Stimulated activated CD8-positive, alpha-beta memory T cell treated with anti-CD3 and anti-CD28 coated beads, Interleukin-4, amount 100 ng/mL, for 48 hours (primary cell): ENCODE measurements around the gene BPIFB6.

Experiments used
- DNase-seq: peaks from one replicate; pipeline ENCODE4 v3.0.0-alpha.2; 2020

The BPIFB6 gene

GRCh38 chr20:33002087-33002808, 29.2 kb upstream of the BPIFB6 start:
- no peak for DNase-seq

GRCh38 chr20:33004141-33004751, 27.2 kb upstream of the BPIFB6 start, which contains the start of gene SUN5:
SUN5 (minus strand) TSS chr20:33004433; CDS start chr20:33004340, 93 bp downstream.
- DNase-seq, result no peak

DNA sequence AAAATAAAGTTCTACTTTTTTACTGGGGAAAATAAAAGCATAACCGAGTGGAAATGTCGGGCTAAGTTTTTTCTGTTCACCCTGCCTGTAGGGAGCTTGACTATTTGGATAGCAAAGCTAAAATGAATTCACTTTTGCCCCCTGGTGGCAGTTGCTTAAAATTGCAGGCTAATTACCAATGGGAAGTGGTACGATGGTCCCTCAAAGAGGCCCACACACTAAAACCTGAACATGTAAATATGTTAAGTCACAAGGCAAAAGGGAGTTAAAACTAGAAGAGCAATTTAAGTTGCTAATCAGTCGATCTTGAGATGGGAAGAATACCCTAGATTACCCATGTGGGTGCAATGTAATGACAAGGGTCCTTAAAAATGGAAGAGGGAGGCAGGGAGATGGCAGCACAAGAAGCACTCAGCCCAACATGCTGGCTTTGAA, 26.3 kb upstream of the BPIFB6 start:
- peak; percentile 40 for DNase-seq

DNA sequence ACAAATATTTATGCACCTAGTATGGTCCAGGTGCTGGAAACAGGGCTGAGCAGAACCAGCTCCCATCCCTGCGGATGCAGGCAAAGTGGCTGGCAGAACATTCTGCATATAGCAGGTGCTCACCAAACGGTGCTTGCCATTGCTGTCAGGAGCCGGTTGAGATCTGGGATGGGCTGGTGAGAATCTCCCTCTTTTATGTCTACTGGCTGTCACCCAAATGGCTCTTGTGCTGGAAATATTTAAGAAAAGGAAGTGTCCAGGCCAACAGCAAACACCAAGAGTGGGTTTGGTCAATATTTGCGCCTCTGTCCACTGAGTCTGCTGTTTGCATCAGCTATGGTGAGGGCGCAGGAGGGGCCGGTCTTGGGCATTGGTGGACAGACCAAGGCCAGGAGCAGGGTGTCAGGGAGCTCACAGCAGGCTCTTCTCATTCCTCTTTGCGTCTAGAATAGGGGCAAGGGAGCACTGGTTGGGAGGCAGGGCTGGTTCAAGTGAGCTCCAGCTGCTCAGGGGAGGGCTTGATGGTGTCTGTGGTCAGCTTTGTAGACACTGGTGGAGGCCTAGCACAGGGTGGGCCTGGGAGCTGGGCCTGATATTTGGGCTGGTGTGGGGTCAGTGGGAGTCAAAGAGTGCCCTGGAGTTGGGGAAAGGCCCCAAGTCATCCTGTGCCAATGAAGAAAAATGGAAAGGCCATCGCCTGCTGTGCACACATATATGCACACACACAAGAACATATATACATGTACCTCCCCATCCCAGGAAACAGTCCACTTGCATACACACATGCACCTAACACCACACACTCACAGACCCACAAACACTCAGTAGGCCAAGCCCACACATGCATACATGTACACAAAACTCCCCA, 25.3 kb upstream of the BPIFB6 start:
- no peak for DNase-seq

- no peak for DNase-seq
Measured at GRCh38 chr20:33006776-33007375, 24.6 kb upstream of the BPIFB6 start.

- DNase-seq, result no peak
Measured at GRCh38 chr20:33007376-33008335, 23.8 kb upstream of the BPIFB6 start, which contains the start of gene BPIFB2. BPIFB2 (plus strand) TSS chr20:33007704; CDS start chr20:33008575, 871 bp downstream.

- no peak for DNase-seq
Measured at GRCh38 chr20:33008336-33009213, 22.9 kb upstream of the BPIFB6 start.

DNA sequence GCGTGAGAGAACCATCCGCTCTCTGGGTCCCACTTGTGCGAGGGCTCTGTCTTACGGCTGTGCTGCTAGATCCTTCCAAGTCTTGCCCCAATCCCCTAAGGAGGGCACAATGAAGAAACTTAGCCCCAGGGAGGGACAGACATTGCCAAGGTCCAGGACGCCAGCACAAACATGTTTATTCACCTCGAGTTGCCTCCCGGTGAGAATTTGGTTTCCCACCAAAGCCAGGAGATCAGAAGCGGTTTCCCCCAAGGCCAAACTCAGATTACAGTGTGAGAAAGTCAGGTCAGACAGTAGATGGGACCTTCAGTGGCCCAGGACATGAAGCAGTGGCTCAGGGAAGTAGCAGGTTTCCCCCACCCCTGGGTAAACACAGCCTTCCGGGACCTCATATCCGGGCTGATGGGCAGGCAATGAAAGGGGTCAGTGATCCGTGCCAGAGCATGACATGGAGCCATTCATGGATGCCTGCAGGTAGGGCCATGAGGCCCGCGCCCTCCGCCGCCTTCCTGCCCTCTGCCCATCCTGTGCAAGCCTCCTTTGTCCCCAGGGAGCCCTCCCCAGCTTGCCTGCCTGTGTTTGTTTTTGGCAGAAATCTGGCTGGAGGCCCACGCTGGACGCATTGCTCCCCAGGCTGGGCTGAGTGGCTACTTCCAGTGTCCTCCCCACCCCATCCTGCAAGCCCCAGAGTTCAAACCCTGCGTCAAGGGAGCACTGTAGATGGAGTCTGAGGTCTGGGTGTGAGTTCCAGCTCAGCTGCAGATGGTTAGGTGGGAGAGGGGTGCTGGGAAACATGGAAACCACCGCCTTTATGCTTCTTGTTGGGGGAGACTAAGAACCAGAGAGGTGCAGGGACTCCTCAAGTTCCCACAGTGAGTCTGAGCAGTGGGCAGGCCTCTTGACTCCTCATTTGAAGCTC, 22.0 kb upstream of the BPIFB6 start:
- no peak for DNase-seq

GRCh38 chr20:33010133-33010504, 21.3 kb upstream of the BPIFB6 start:
- DNase-seq, result no peak

DNA sequence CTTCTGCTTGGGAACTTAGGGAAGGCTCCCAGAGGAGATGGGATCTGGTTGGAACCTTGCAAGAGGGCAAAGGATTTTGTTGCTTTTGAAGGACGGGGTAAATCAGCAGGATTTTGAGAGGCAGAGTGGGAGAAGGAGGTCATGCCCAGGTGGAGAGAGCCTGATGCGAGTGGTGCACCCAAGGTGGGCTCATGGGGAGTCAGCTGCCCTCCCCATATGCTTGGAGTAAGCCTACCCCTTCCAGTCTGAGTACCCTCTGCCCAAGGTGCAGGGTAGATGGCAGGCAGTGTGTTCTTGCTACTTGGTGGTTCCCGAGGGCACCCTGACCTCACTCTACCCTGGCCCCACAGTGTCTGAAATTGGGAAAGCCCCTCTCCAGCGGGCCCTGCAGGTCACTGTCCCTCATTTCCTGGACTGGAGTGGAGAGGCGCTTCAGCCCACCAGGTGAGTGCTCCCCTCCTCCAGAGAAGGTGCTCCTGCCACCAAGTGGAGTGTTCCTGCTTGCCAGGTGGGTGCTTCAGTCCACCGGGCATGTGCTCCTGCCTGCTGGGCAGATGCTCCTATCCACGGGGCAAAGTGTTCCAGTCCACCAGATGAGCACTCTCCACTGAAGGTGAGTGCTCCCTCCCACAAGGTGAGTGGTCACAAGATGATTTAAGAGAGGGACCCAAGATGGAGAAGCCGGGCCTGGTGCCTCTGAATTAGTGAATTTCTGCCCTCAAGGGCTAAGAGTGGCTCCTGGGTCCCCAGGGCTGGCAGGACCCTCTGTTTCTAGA, 20.6 kb upstream of the BPIFB6 start:
- no peak for DNase-seq

DNA sequence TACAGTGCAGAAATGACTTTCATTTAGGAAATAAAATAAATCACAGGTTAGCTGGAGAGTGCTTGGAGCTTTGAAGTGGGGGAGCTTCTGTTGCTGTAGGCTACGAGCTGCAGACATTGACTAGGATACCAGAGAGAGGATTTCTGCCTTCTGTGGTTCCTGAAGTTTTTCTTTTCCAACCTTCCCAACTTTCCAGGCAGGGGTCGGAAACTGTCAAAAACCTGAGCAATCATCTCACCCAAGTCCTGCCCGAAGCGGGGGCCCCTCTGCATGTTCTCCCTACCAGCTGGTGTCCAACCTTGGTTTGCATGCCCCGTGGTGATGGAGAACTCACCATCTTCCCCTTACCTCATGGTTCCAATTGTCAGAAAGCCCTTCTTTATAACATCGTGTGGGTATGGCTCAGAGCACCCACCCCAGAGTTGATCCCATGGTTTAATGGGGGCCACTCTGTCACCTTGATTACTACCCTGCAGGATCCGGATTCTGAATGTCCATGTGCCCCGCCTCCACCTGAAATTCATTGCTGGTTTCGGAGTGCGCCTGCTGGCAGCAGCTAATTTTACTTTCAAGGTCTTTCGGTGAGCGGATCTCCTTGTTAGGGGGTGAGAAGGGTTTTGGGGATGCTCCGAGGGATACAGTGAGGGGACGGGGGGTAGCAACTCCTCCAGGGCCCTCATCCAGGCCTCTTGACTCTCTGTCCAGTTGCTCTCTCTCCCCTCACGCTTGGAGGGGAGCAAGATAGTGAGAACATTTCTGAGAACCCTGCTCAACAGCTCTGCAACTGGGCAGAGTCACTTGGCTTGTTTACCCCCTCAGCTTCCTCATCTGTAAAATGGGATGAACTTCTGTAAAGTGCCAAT, 18.9 kb upstream of the BPIFB6 start:
- DNase-seq, result no peak

DNA sequence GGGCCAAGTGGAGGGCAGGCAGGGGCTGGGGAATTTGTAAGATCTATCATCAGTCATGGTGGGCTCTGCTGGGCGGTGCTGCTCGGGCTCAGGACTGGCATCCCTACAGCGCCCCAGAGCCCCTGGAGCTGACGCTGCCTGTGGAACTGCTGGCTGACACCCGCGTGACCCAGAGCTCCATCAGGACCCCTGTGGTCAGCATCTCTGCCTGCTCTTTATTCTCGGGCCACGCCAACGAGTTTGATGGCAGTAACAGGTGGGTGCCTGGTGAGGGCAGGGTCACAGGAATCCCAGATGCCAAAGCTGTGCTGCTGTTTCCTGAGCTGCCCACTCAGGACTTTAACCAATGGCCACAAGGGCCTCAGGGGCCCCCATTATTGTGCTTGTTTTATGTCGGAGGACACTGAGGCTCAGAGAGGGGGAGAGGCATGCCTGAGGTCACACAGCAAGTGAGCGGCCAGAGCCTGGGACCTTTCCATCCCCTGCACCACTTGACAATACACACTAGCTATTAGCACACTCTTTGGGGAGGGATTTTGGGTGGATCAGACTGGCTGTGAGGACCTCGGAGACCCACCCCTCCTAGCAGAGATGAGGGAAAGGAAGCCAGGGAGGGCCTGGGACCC, 17.6 kb upstream of the BPIFB6 start:
- no peak for DNase-seq

DNA sequence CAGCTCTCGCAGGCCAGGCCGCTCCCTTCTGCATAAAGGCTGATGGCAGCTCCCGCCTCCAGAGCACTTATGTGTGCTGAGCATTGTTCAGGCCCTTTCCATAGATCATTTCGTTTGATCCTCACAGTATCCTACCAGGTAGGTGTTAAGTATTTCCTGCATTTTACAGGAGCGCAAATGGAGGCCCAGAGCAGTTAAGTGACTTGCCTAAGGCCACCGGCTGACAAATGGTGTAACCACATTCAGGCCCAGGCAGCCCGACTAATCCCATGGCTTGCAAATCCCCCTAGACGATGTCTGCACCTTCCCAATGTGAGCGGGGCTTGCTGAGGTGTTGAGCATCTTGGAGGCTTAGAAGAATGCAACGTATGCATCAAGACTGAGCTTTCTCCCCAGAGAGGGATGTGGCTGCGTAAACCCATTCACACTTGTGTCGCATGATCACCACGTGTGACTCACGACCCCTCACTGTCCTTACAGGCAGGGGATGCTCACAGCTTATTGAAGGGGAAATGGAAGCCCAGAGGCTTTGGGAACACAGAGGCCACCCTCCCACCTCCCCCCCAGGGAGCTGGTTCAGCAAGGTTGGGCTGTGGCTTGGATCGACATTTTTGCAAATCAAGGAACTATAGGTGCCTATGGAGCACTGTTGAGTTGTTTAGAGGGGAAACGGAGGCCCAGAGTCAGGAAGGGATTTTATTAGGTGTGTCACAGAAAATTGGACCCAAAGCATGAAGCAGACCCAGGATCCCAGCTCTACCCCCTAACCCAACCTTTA, 16.9 kb upstream of the BPIFB6 start:
- DNase-seq, result no peak

- no peak for DNase-seq
Measured at GRCh38 chr20:33015114-33015484, 16.3 kb upstream of the BPIFB6 start.

DNA sequence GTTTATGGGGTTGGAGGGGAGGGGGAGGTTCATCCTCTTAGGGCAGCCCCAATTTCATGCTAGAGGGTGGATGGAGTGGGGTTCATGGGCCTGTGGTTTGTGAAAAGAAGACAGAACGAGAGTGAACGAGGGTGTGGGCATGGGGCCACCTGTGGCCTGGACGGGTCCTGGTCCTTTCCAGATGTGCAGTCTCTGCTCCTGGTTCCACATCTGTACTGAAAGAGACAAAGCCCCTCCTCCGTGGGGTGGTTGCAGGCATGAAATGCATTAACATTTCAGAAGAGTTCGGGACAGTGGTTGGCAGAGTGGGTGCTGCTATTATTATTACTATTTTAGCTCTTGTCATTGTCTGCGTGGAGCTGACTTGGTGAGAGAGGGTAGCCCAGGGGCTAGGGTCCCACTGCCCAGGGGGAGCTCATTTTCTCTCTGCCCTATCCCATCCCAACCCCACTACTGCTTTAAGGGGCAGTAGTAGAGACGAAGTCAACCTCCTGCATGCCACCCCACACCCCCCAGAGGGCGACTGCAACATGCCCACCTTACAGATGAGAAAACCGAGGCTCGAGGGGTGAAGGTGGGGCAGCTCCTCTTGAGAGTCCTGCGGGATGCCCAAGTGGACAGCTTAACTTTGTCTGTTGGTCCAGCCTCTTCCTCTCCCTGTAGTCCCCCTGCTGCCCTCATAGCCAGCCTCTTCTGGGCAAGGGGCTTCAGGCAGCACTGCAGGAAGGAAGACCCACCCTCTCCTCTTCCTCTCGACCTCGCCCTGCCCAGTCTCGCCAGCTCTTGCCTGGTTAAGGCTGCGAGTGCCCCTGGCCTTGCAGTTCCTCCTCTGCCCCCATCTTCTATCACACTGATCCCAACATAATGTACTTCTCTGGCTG, 15.5 kb upstream of the BPIFB6 start:
- no peak for DNase-seq
